GM08714 (cell line): Measurements from ENCODE around the gene RFPL4A.

Experiments
- H3K4me3 ChIP-seq: fragments of 200-500 bp; sonication (Bioruptor generic); 2 replicates; pipeline ENCODE4 v1.5.1; 2014; ENCODE audit warnings: mild to moderate bottlenecking, low read length, inconsistent platforms
- ZNF274 ChIP-seq: IDR thresholded peaks from 2 replicates; pipeline ENCODE4 v1.6.1; 2012; ENCODE audit warnings: mild to moderate bottlenecking, low read depth, low read length

Gene RFPL4A

GRCh38 chr19:55777528-55777927, 18.6 kb downstream of the RFPL4A start:
- no peak overlapping the region for H3K4me3 ChIP-seq

GRCh38 chr19:55778331-55778730, 19.4 kb downstream of the RFPL4A start:
- TF ChIP-seq ZNF274, result no peak
- no peak overlapping the region for H3K4me3 ChIP-seq

More at GRCh38 chr19:55777528-55777927, 18.6 kb downstream of the RFPL4A start:
- TF ChIP-seq ZNF274, result no peak

- TF ChIP-seq ZNF274, result no peak
- no peak overlapping the region for H3K4me3 ChIP-seq
Observed at GRCh38 chr19:55781112-55781511, 22.2 kb downstream of the RFPL4A start.

- TF ChIP-seq ZNF274, result no peak
- no peak overlapping the region for H3K4me3 ChIP-seq
Observed at GRCh38 chr19:55795021-55795420, 36.1 kb downstream of the RFPL4A start.

GRCh38 chr19:55801416-55801815, 42.5 kb downstream of the RFPL4A start:
- no peak for TF ChIP-seq ZNF274
- H3K4me3 ChIP-seq, result no peak overlapping the region

GRCh38 chr19:55802281-55802680, 43.4 kb downstream of the RFPL4A start:
- no peak overlapping the region for H3K4me3 ChIP-seq
- TF ChIP-seq ZNF274, result no peak

- no peak for TF ChIP-seq ZNF274
- H3K4me3 ChIP-seq, result no peak overlapping the region
Observed at GRCh38 chr19:55809381-55810058, 50.6 kb downstream of the RFPL4A start.

- TF ChIP-seq ZNF274, result no peak
- H3K4me3 ChIP-seq, result no peak overlapping the region
Observed at GRCh38 chr19:55811340-55811739, 52.4 kb downstream of the RFPL4A start.

GRCh38 chr19:55812449-55812848, 53.6 kb downstream of the RFPL4A start:
- TF ChIP-seq ZNF274, result no peak
- H3K4me3 ChIP-seq, result no peak overlapping the region
